GM10266 (cell line): ENCODE results near the gene GRAMD2B.

Source experiments
- DNase-seq: peaks from one replicate; pipeline ENCODE4 v3.0.0; 2012; ENCODE audit errors: extremely low spot score
- CTCF ChIP-seq: IDR thresholded peaks from 2 replicates; pipeline ENCODE4 v1.5.1; 2012; ENCODE audit warnings: mild to moderate bottlenecking, low read depth; ENCODE audit not compliant: control insufficient read depth, insufficient read depth; ENCODE audit errors: missing control alignments

The GRAMD2B gene

GRCh38 chr5:126525630-126526245 lies 102.5 kb downstream of the GRAMD2B start:
- no peak for TF ChIP-seq CTCF
- DNase-seq = no peak

DNA sequence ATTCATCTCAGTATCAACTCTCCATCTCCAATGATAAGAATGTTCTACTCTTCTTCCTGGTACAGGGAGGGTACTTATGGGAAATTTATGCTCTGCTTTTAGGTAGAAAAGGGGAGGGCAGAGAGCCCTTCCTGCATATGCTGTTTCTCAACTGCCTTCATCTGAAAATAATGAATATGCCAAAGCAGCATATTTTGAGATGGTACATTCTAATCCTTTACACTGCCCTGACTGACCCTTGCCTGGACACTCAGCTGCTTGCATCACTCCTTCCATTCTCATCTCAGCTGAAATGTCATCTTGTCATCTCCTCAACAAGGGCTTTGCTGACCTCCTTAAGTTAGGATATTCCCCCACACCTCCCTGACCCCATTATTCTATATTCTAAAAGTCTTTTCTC lies 103.3 kb downstream of the GRAMD2B start:
- no peak for TF ChIP-seq CTCF
- no peak for DNase-seq

DNA sequence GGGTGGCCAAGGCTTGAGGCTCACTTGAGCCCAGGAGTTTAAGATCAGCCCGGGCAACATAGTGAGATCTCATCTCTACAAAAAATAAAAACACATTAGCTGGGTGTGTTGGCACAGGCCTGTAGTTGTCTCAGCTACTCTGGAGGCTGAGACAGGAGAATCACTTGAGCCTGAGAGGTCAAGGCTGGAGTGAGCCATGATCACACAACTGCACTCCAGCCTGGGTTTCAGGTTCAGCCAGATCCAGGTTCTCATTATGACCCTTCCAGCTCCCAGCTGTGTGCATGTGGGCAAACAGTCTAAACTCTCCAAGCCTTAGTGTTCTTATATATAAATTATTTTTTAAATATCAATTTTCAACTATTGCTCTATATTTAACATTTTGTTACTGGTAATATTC lies 103.9 kb downstream of the GRAMD2B start:
- TF ChIP-seq CTCF = no peak
- no peak for DNase-seq

- no peak for TF ChIP-seq CTCF
- DNase-seq = no peak
Measured at GRCh38 chr5:126527892-126528291, 104.7 kb downstream of the GRAMD2B start.

GRCh38 chr5:126531543-126532120 lies 108.4 kb downstream of the GRAMD2B start:
- no peak for DNase-seq
- no peak for TF ChIP-seq CTCF

GRCh38 chr5:126534553-126534952 lies 111.3 kb downstream of the GRAMD2B start:
- DNase-seq = no peak
- no peak for TF ChIP-seq CTCF

DNA sequence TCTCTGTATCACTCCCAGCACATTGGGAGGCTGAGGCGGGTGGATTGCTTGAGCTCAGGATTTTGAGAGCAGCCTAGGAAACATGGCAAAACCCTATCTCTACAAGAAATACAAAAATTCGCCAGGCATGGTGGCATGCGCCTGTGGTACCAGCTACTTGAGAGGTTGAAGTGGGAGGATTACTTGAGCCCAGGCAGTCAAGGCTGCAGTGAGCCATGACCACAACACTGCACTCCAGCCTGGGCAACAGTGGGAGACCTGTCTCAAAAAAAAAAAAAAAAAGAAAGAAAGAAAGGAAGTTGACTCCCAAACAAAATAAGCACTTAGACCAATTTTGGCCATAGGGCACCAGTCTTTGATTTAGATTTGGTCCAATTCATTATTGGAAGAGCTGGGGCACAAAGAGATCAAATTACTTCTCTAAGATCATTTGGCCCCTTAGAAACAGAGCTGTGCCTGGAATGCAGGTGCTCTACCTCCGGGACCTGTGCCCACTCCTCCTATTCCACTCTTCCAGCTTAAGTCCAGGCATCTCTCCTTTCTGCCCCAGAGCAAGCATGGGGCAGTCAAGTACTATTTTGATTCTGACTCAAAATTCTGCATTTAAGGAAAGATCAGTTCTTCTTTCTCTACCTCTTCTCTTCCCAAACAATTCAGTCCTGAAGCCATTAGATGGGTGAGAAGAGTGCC lies 112.8 kb downstream of the GRAMD2B start:
- DNase-seq = no peak
- TF ChIP-seq CTCF = no peak
